Lower leg skin (tissue), 3 donors: ENCODE results near the gene DNAH8.

Experiments used
- CTCF ChIP-seq, 3 donors: fragments of 450-650 bp; IDR thresholded peaks; one replicate each; pipeline ENCODE4 v1.5.1; 2016; ENCODE audit warnings: antibody characterized with exemption in 3 of 3, mild to moderate bottlenecking in 3 of 3, moderate library complexity in 2 of 3
- POLR2A ChIP-seq, 2 donors: fragments of 450-650 bp; IDR thresholded peaks; one replicate each; pipeline ENCODE4 v1.6.1; 2016 to 2017; ENCODE audit warnings: antibody characterized with exemption in 2 of 2, mild to moderate bottlenecking in 1 of 2, moderate library complexity in 1 of 2

GRCh38 chr6:38942442-38942841, 227.3 kb downstream of the DNAH8 start:
- TF ChIP-seq CTCF (IDR thresholded peaks at IDR 0.05) (no peak), POLR2A (IDR thresholded peaks at IDR 0.05) (no peak)
